ENCODE results near the gene COL7A1. TPM values are rescaled to one million over a fixed set of nuclear protein-coding genes. Genes with fewer than 3 reads are reported as not detected.

The COL7A1 gene
- total and polyA plus RNA-seq, 2 of the 13 experiments (the other 11 are each of a cell fraction or from before 2014, with no cell fraction given) = 2.7 to 11.7 TPM

DNA sequence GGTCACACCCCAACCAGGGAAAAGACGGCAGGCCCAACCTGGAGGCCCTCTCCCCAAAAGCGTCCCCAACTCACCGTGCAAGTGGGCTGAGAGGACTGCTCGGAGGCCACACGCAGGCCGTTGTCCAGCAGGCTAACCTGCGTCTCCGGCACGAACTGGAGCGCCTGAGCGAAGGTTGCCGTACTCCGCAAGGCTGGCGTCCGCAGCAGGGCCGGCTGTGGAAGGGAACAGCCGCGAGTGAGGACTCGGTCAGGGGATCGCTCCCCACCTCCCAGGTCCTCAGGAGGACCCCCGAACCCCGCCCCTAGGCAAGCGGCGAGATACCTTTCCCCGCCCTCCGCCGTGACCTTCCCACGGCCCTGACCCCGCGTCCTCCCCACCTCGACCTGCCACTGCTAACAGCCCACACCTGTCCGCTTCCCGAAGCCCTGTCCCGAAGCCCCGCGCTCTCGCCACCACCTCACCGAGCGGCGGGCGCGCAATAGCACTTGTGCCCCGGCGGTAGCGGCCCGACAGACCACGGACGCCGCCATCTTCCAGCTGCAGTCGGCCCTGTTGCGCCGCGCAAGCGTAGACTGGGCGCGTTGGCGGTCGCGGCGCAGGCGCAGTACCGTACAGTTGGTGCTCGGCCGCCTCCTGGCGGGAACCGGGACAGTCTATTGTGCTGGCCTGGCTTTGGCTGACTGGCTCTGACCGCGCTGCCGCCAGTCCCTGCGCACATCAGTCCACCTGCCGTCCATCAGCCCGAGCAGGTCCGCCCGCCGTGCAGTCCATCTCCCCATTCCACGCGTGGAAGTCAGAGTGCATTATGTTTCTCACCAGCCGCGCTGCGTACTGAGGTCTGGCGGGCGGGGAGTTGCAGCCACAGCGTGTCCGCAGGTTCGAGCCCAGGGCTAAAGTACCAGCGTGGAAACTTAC lies 14.2 kb upstream of the COL7A1 start, which contains the start of gene UQCRC1 (continued):
- TF ChIP-seq ZNF468 (CRISPR knock-in tag; IDR thresholded peaks at IDR 0.05) (0 out of 2 replicates have a peak, but pooled peaks have one; percentile 68), PCBP2 (optimal IDR thresholded peaks at IDR 0.05; ENCODE audit: low read depth, low read length, poor library complexity, severe bottlenecking) (no peak), PHB2 (IDR thresholded peaks at IDR 0.05; ENCODE audit: partially characterized antibody) (no peak), ZNF550 (CRISPR knock-in tag; IDR thresholded peaks at IDR 0.05; ENCODE audit: borderline replicate concordance) (0 out of 2 replicates have a peak, but pooled peaks have one; percentile 29), ZIK1 (CRISPR knock-in tag; IDR thresholded peaks at IDR 0.05; ENCODE audit: borderline replicate concordance, low read depth) (peak; percentile 91), ZNF282 (IDR thresholded peaks at IDR 0.05; ENCODE audit: partially characterized antibody) (no peak), TBL1XR1 (IDR thresholded peaks at IDR 0.05; ENCODE audit: borderline replicate concordance, low read length, partially characterized antibody) (no peak), AHR (CRISPR knock-in tag; IDR thresholded peaks at IDR 0.05) (no peak; the same call in 1 of the 2 replicates), ZBTB21 (CRISPR knock-in tag; IDR thresholded peaks at IDR 0.05) (no peak), NCOA1 (CRISPR knock-in tag; IDR thresholded peaks at IDR 0.05) (no peak), PCBP1 (IDR thresholded peaks at IDR 0.05; ENCODE audit: borderline replicate concordance, low read depth, low read length) (0 out of 2 replicates have a peak, but pooled peaks have one; percentile 23), SKI (IDR thresholded peaks at IDR 0.05; ENCODE audit: partially characterized antibody) (no peak)
- TF ChIP-seq, protein P1, sequence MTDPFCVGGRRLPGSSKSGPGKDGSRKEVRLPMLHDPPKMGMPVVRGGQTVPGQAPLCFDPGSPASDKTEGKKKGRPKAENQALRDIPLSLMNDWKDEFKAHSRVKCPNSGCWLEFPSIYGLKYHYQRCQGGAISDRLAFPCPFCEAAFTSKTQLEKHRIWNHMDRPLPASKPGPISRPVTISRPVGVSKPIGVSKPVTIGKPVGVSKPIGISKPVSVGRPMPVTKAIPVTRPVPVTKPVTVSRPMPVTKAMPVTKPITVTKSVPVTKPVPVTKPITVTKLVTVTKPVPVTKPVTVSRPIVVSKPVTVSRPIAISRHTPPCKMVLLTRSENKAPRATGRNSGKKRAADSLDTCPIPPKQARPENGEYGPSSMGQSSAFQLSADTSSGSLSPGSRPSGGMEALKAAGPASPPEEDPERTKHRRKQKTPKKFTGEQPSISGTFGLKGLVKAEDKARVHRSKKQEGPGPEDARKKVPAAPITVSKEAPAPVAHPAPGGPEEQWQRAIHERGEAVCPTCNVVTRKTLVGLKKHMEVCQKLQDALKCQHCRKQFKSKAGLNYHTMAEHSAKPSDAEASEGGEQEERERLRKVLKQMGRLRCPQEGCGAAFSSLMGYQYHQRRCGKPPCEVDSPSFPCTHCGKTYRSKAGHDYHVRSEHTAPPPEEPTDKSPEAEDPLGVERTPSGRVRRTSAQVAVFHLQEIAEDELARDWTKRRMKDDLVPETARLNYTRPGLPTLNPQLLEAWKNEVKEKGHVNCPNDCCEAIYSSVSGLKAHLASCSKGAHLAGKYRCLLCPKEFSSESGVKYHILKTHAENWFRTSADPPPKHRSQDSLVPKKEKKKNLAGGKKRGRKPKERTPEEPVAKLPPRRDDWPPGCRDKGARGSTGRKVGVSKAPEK (CRISPR knock-in tag; IDR thresholded peaks at IDR 0.05; ENCODE audit: borderline replicate concordance) = peak; percentile 69; the same call in 1 of the 2 replicates
- TF ChIP-seq, protein P2, sequence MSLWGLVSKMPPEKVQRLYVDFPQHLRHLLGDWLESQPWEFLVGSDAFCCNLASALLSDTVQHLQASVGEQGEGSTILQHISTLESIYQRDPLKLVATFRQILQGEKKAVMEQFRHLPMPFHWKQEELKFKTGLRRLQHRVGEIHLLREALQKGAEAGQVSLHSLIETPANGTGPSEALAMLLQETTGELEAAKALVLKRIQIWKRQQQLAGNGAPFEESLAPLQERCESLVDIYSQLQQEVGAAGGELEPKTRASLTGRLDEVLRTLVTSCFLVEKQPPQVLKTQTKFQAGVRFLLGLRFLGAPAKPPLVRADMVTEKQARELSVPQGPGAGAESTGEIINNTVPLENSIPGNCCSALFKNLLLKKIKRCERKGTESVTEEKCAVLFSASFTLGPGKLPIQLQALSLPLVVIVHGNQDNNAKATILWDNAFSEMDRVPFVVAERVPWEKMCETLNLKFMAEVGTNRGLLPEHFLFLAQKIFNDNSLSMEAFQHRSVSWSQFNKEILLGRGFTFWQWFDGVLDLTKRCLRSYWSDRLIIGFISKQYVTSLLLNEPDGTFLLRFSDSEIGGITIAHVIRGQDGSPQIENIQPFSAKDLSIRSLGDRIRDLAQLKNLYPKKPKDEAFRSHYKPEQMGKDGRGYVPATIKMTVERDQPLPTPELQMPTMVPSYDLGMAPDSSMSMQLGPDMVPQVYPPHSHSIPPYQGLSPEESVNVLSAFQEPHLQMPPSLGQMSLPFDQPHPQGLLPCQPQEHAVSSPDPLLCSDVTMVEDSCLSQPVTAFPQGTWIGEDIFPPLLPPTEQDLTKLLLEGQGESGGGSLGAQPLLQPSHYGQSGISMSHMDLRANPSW (CRISPR knock-in tag; IDR thresholded peaks at IDR 0.05; ENCODE audit: borderline replicate concordance) = peak; percentile 95; the same call in 1 of the 2 replicates
- TF ChIP-seq, protein P3, sequence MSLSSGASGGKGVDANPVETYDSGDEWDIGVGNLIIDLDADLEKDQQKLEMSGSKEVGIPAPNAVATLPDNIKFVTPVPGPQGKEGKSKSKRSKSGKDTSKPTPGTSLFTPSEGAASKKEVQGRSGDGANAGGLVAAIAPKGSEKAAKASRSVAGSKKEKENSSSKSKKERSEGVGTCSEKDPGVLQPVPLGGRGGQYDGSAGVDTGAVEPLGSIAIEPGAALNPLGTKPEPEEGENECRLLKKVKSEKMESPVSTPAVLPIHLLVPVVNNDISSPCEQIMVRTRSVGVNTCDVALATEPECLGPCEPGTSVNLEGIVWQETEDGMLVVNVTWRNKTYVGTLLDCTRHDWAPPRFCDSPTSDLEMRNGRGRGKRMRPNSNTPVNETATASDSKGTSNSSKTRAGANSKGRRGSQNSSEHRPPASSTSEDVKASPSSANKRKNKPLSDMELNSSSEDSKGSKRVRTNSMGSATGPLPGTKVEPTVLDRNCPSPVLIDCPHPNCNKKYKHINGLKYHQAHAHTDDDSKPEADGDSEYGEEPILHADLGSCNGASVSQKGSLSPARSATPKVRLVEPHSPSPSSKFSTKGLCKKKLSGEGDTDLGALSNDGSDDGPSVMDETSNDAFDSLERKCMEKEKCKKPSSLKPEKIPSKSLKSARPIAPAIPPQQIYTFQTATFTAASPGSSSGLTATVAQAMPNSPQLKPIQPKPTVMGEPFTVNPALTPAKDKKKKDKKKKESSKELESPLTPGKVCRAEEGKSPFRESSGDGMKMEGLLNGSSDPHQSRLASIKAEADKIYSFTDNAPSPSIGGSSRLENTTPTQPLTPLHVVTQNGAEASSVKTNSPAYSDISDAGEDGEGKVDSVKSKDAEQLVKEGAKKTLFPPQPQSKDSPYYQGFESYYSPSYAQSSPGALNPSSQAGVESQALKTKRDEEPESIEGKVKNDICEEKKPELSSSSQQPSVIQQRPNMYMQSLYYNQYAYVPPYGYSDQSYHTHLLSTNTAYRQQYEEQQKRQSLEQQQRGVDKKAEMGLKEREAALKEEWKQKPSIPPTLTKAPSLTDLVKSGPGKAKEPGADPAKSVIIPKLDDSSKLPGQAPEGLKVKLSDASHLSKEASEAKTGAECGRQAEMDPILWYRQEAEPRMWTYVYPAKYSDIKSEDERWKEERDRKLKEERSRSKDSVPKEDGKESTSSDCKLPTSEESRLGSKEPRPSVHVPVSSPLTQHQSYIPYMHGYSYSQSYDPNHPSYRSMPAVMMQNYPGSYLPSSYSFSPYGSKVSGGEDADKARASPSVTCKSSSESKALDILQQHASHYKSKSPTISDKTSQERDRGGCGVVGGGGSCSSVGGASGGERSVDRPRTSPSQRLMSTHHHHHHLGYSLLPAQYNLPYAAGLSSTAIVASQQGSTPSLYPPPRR (CRISPR knock-in tag; IDR thresholded peaks at IDR 0.05; ENCODE audit: borderline replicate concordance) = peak; percentile 78
- TF ChIP-seq, protein P4, sequence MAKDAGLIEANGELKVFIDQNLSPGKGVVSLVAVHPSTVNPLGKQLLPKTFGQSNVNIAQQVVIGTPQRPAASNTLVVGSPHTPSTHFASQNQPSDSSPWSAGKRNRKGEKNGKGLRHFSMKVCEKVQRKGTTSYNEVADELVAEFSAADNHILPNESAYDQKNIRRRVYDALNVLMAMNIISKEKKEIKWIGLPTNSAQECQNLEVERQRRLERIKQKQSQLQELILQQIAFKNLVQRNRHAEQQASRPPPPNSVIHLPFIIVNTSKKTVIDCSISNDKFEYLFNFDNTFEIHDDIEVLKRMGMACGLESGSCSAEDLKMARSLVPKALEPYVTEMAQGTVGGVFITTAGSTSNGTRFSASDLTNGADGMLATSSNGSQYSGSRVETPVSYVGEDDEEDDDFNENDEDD (CRISPR knock-in tag; IDR thresholded peaks at IDR 0.05; ENCODE audit: borderline replicate concordance) = peak; percentile 80; the same call in 1 of the 2 replicates

All from HepG2 (cell line).